HCT116 (cell line): Measurements from ENCODE around the gene KCNJ4. TPM values are rescaled to one million over a fixed set of nuclear protein-coding genes. Genes with fewer than 3 reads are reported as not detected.

Experiments
- ATAC-seq: fragments of 200-7000 bp; cut with Tn5 transposase; 2 replicates; pipeline ENCODE4 v1.9.1; 2020; ENCODE audit warnings: mild to moderate bottlenecking, moderate library complexity
- BruUV-seq: library from RNA; stranded (reverse); fragments of 400-500 nt; replicated peaks from 2 replicates; lab custom pipeline; 2021; lab: Mats Ljungman, UMichigan
- CTCF ChIA-PET: fragments of 300-600 bp; sonication (Branson Sonifier 250); formaldehyde crosslinking; loops from one replicate; lab custom pipeline; 2021; ENCODE audit warnings: antibody characterized with exemption; lab: Charles Lee
- POLR2A ChIA-PET: fragments of 300-600, 350-600 bp; sonication (Branson Sonifier 250); formaldehyde crosslinking; loops from one replicate; lab custom pipeline; 2021; ENCODE audit warnings: antibody characterized with exemption; lab: Charles Lee
- RAD21 ChIA-PET, 2 experiments: fragments of 300-600 bp; sonication (Branson Sonifier 250); formaldehyde crosslinking; loops; one replicate each; lab custom pipeline; 2023; ENCODE audit warnings: low total read pairs in 2 of 2; ENCODE audit not compliant: uncharacterized antibody in 2 of 2, unreplicated experiment in 2 of 2, low non-redundant PET in 1 of 2; lab: Charles Lee
- DNase-seq: peaks from one replicate; pipeline ENCODE4 v3.0.0-alpha.2; 2010; ENCODE audit warnings: low read depth, low spot score
- H2AFZ ChIP-seq: fragments of 200-600 bp; shearing (Covaris generic), sonication (generic); 2 replicates; pipeline ENCODE4 v1.6.1; 2017; ENCODE audit warnings: low read depth, mixed run types, mixed read lengths, antibody characterized with exemption, low read length; ENCODE audit not compliant: poor library complexity, severe bottlenecking
- H3K27ac ChIP-seq: 2 replicates; pipeline ENCODE4 v1.5.1; 2012; ENCODE audit warnings: low read depth, low read length
- H3K27me3 ChIP-seq: fragments of 200-600 bp; sonication (generic); 2 replicates; pipeline ENCODE4 v1.6.1; 2016; ENCODE audit warnings: mixed run types, low read length, mixed read lengths; ENCODE audit not compliant: insufficient read depth
- H3K36me3 ChIP-seq, 2 experiments: fragments of 200-500 bp in 1 of 2; fragments of 200-600 bp in 1 of 2; sonication (Bioruptor generic) in 1 of 2; sonication (generic) in 1 of 2; 2 replicates each; pipeline versions ENCODE4 v1.5.1 to v1.6.1; 2014 to 2016; ENCODE audit warnings: low read length in 2 of 2, inconsistent platforms in 1 of 2, mixed read lengths in 1 of 2, mixed run types in 1 of 2; ENCODE audit not compliant: insufficient read depth in 2 of 2, control insufficient read depth in 1 of 2
- H3K4me1 ChIP-seq, 2 experiments: fragments of 200-600 bp in 1 of 2; sonication (generic) in 1 of 2; 2 replicates each; pipeline versions ENCODE4 v1.5.1 to v1.6.1; 2012 to 2017; ENCODE audit warnings: low read length in 2 of 2, inconsistent platforms in 1 of 2, mild to moderate bottlenecking in 1 of 2, mixed read lengths in 1 of 2, mixed run types in 1 of 2, moderate library complexity in 1 of 2; ENCODE audit not compliant: insufficient read depth in 2 of 2, control insufficient read depth in 1 of 2
- H3K4me2 ChIP-seq: fragments of 200-600 bp; sonication (generic); 2 replicates; pipeline ENCODE4 v1.6.1; 2017; ENCODE audit warnings: mixed run types, low read length, mixed read lengths
- H3K4me3 ChIP-seq, 2 experiments: fragments of 200-600 bp in 1 of 2; sonication (generic) in 1 of 2; replicated peaks in 1 of 2; 2 replicates each; pipeline ENCODE4 v1.5.1; 2011 to 2016; ENCODE audit warnings: low read length in 2 of 2, control low read depth in 1 of 2, low read depth in 1 of 2, mild to moderate bottlenecking in 1 of 2, mixed read lengths in 1 of 2, mixed run types in 1 of 2
- H3K79me2 ChIP-seq: fragments of 200-600 bp; sonication (generic); 2 replicates; pipeline ENCODE4 v1.6.1; 2017; ENCODE audit warnings: mild to moderate bottlenecking, mixed run types, low read length, moderate library complexity, mixed read lengths; ENCODE audit not compliant: insufficient read depth
- H3K9ac ChIP-seq: fragments of 200-600 bp; sonication (generic); 2 replicates; pipeline ENCODE4 v1.6.1; 2016; ENCODE audit warnings: low read length, mixed read lengths
- H3K9me2 ChIP-seq: fragments of 200-600 bp; sonication (generic), shearing (Covaris generic); 2 replicates; pipeline ENCODE4 v1.6.1; 2017; ENCODE audit warnings: mixed run types, mild to moderate bottlenecking, moderate library complexity; ENCODE audit not compliant: insufficient read depth
- H3K9me3 ChIP-seq, 2 experiments: fragments of 200-500 bp in 1 of 2; fragments of 200-600 bp in 1 of 2; sonication (Bioruptor generic) in 1 of 2; sonication (generic) in 1 of 2; 2 replicates each; pipeline ENCODE4 v1.6.1; 2014 to 2017; ENCODE audit warnings: low read length in 2 of 2, mixed read lengths in 2 of 2, inconsistent platforms in 1 of 2, low read depth in 1 of 2, mild to moderate bottlenecking in 1 of 2, mixed run types in 1 of 2, moderate library complexity in 1 of 2; ENCODE audit not compliant: control insufficient read depth in 1 of 2, insufficient read depth in 1 of 2
- H4K20me1 ChIP-seq: fragments of 200-600 bp; sonication (generic), shearing (Covaris generic); 2 replicates; pipeline ENCODE4 v1.6.1; 2017; ENCODE audit warnings: mixed run types, mild to moderate bottlenecking, moderate library complexity; ENCODE audit not compliant: insufficient read depth
- EGR1 ChIP-seq: IDR thresholded peaks from 2 replicates; pipeline ENCODE4 v1.6.1; 2012; ENCODE audit warnings: low read depth
- ELF1 ChIP-seq: IDR thresholded peaks from 2 replicates; pipeline ENCODE4 v1.6.1; 2012; ENCODE audit warnings: low read depth, borderline replicate concordance
- EZH2 ChIP-seq: fragments of 200-600 bp; sonication (generic); IDR thresholded peaks from 2 replicates; pipeline ENCODE4 v1.6.1; 2017; ENCODE audit warnings: antibody characterized with exemption, mixed run types
- EZH2phosphoT487 ChIP-seq: fragments of 200-600 bp; IDR thresholded peaks from 2 replicates; pipeline ENCODE4 v1.6.1; 2018; ENCODE audit warnings: antibody characterized with exemption, borderline replicate concordance
- FOSL1 ChIP-seq: IDR thresholded peaks from 2 replicates; pipeline ENCODE4 v1.6.1; 2012; ENCODE audit warnings: low read depth
- SIN3A ChIP-seq: IDR thresholded peaks from 2 replicates; pipeline ENCODE4 v1.6.1; 2012; ENCODE audit warnings: low read depth
- YY1 ChIP-seq: IDR thresholded peaks from 2 replicates; pipeline ENCODE4 v1.6.1; 2011; ENCODE audit warnings: low read length, low read depth, moderate library complexity, mild to moderate bottlenecking; ENCODE audit not compliant: insufficient replicate concordance; ENCODE audit errors: extremely low read depth
- ZNF274 ChIP-seq: fragments of 200-500 bp; sonication (Bioruptor generic); IDR thresholded peaks from 2 replicates; pipeline ENCODE4 v1.6.1; 2014; ENCODE audit warnings: mild to moderate bottlenecking, low read depth, low read length, inconsistent platforms
- intact Hi-C: fragments of 100-400 bp; cut with micrococcal nuclease; formaldehyde crosslinking; loops from 2 replicates; pipeline ENCODE4 v1.10.0; 2022
- total RNA-seq: library from RNA; stranded (reverse); gene quantifications from one replicate; pipeline ENCODE4 v1.2.1, GENCODE V29; 2021; ENCODE audit not compliant: unreplicated experiment
- TF ChIP-seq, protein P1 (sequence below), 3 experiments: fragments of 200-600 bp in 1 of 3; sonication (generic) in 1 of 3; IDR thresholded peaks in 2 of 3; conservative IDR thresholded peaks in 1 of 3; 2 replicates each; pipeline ENCODE4 v1.5.1; 2012 to 2017; ENCODE audit warnings: low read depth in 2 of 3, low read length in 2 of 3, antibody characterized with exemption in 1 of 3, borderline replicate concordance in 1 of 3, control low read depth in 1 of 3, mild to moderate bottlenecking in 1 of 3, mixed read lengths in 1 of 3, mixed run types in 1 of 3, moderate library complexity in 1 of 3; ENCODE audit not compliant: insufficient read depth in 1 of 3
- TF ChIP-seq, protein P2 (sequence below): IDR thresholded peaks from 2 replicates; pipeline ENCODE4 v1.6.1; 2012
- TF ChIP-seq, protein P3 (sequence below): IDR thresholded peaks from 2 replicates; pipeline ENCODE4 v1.6.1; 2012; ENCODE audit warnings: low read depth

Gene KCNJ4
- total RNA-seq, 1 experiment from 2014 or later, result not detected

GRCh38 chr22:38446018-38446601 lies 8.9 kb downstream of the KCNJ4 start:
- H3K9me3 ChIP-seq, result no peaks in the 10 kb centered on the region
- H3K4me2 ChIP-seq, result no peak overlapping the region
- no peaks in the 10 kb centered on the region for H3K9me2 ChIP-seq
- RAD21 ChIA-PET, result no interaction called here
- H3K4me3 ChIP-seq, result no peak overlapping the region
- H3K9ac ChIP-seq, result no peak overlapping the region
- no peak for TF ChIP-seq SIN3A
- TF ChIP-seq YY1, result no peak
- no peak for TF ChIP-seq EZH2
- TF ChIP-seq EGR1, result no peak
- TF ChIP-seq EZH2phosphoT487, result no peak
- no peak for TF ChIP-seq FOSL1
- TF ChIP-seq ELF1, result no peak
- no peak for TF ChIP-seq ZNF274
- TF ChIP-seq, protein P1, sequence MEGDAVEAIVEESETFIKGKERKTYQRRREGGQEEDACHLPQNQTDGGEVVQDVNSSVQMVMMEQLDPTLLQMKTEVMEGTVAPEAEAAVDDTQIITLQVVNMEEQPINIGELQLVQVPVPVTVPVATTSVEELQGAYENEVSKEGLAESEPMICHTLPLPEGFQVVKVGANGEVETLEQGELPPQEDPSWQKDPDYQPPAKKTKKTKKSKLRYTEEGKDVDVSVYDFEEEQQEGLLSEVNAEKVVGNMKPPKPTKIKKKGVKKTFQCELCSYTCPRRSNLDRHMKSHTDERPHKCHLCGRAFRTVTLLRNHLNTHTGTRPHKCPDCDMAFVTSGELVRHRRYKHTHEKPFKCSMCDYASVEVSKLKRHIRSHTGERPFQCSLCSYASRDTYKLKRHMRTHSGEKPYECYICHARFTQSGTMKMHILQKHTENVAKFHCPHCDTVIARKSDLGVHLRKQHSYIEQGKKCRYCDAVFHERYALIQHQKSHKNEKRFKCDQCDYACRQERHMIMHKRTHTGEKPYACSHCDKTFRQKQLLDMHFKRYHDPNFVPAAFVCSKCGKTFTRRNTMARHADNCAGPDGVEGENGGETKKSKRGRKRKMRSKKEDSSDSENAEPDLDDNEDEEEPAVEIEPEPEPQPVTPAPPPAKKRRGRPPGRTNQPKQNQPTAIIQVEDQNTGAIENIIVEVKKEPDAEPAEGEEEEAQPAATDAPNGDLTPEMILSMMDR (IDR thresholded peaks at IDR 0.05 in 2 of 3, conservative IDR thresholded peaks at IDR 0.05 in 1 of 3; ENCODE audit: borderline replicate concordance in 1 of 3, insufficient read depth in 1 of 3, low read depth in 2 of 3, low read length in 2 of 3), result no peak
- TF ChIP-seq, protein P2, sequence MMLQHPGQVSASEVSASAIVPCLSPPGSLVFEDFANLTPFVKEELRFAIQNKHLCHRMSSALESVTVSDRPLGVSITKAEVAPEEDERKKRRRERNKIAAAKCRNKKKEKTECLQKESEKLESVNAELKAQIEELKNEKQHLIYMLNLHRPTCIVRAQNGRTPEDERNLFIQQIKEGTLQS, result no peak
- TF ChIP-seq, protein P3, sequence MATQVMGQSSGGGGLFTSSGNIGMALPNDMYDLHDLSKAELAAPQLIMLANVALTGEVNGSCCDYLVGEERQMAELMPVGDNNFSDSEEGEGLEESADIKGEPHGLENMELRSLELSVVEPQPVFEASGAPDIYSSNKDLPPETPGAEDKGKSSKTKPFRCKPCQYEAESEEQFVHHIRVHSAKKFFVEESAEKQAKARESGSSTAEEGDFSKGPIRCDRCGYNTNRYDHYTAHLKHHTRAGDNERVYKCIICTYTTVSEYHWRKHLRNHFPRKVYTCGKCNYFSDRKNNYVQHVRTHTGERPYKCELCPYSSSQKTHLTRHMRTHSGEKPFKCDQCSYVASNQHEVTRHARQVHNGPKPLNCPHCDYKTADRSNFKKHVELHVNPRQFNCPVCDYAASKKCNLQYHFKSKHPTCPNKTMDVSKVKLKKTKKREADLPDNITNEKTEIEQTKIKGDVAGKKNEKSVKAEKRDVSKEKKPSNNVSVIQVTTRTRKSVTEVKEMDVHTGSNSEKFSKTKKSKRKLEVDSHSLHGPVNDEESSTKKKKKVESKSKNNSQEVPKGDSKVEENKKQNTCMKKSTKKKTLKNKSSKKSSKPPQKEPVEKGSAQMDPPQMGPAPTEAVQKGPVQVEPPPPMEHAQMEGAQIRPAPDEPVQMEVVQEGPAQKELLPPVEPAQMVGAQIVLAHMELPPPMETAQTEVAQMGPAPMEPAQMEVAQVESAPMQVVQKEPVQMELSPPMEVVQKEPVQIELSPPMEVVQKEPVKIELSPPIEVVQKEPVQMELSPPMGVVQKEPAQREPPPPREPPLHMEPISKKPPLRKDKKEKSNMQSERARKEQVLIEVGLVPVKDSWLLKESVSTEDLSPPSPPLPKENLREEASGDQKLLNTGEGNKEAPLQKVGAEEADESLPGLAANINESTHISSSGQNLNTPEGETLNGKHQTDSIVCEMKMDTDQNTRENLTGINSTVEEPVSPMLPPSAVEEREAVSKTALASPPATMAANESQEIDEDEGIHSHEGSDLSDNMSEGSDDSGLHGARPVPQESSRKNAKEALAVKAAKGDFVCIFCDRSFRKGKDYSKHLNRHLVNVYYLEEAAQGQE, result no peak
- H3K79me2 ChIP-seq, result no peaks in the 10 kb centered on the region
- no peaks in the 10 kb centered on the region for H3K36me3 ChIP-seq
- no peaks in the 10 kb centered on the region for H3K4me1 ChIP-seq
- DNase-seq (no peak), ATAC-seq (no peak)
- H3K27ac ChIP-seq, result no peak overlapping the region
- intact Hi-C loops, result no loop called here
- POLR2A ChIA-PET, result no interaction called here
- no peaks in the 10 kb centered on the region for H3K27me3 ChIP-seq
- BruUV-seq, result no TSS peak
- no peaks in the 10 kb centered on the region for H4K20me1 ChIP-seq
- CTCF ChIA-PET, result no interaction called here
- H2AFZ ChIP-seq, result no peak overlapping the region
